ENCODE results near the gene RNF14. TPM values are rescaled to one million over a fixed set of nuclear protein-coding genes. Genes with fewer than 3 reads are reported as not detected.
"Not testable (repeated sequence)": the region's sequence is repeated elsewhere in the genome, so short reads cannot be mapped to it uniquely, and the experiment has no call there.

The RNF14 gene
- total RNA-seq, 1 experiment from 2014 or later = 41.9 TPM

GRCh38 chr5:142033632-142034567 lies 65.0 kb downstream of the RNF14 start:
- H3K9me2 ChIP-seq (replicated peaks; ENCODE audit: insufficient read depth, low read length); H3K4me2 ChIP-seq (ENCODE audit: low read depth, low read length, poor library complexity, severe bottlenecking); H3K79me2 ChIP-seq (ENCODE audit: low read length); H3K9ac ChIP-seq (ENCODE audit: low read length); H4K20me1 ChIP-seq (ENCODE audit: insufficient read depth, low read depth, low read length); H3K27ac ChIP-seq (ENCODE audit: low read length); H3K4me3 ChIP-seq (ENCODE audit: low read length); H3K36me3 ChIP-seq (ENCODE audit: insufficient read depth, low read length); H3K9me3 ChIP-seq (ENCODE audit: low read length); H3K27me3 ChIP-seq (ENCODE audit: low read length); H2AFZ ChIP-seq (ENCODE audit: low read length); H3K4me1 ChIP-seq (ENCODE audit: low read length): not testable (repeated sequence)
- DNase-seq = peak; percentile 29

GRCh38 chr5:142034994-142035393 lies 66.1 kb downstream of the RNF14 start:
- Histone ChIP-seq H3K36me3 (ENCODE audit: insufficient read depth, low read length) (no peaks in the 10 kb centered on the region), H3K27me3 (ENCODE audit: low read length) (no peaks in the 10 kb centered on the region), H3K9me2 (replicated peaks; ENCODE audit: insufficient read depth, low read length) (no peaks in the 10 kb centered on the region), H3K9ac (ENCODE audit: low read length) (no peak overlapping the region), H3K27ac (ENCODE audit: low read length) (no peak overlapping the region), H4K20me1 (ENCODE audit: insufficient read depth, low read depth, low read length) (no peaks in the 10 kb centered on the region), H3K79me2 (ENCODE audit: low read length) (no peaks in the 10 kb centered on the region), H3K4me3 (ENCODE audit: low read length) (no peak overlapping the region), H2AFZ (ENCODE audit: low read length) (no peak overlapping the region), H3K4me2 (ENCODE audit: low read depth, low read length, poor library complexity, severe bottlenecking) (no peak overlapping the region), H3K4me1 (ENCODE audit: low read length) (no peaks in the 10 kb centered on the region), H3K9me3 (ENCODE audit: low read length) (no peaks in the 10 kb centered on the region)
- DNase-seq = peak; percentile 34

- peak; percentile 0 for DNase-seq
- Histone ChIP-seq H3K36me3 (ENCODE audit: insufficient read depth, low read length) (no peaks in the 10 kb centered on the region), H3K9me3 (ENCODE audit: low read length) (no peaks in the 10 kb centered on the region), H2AFZ (ENCODE audit: low read length) (no peak overlapping the region), H3K9ac (ENCODE audit: low read length) (no peak overlapping the region), H3K4me1 (ENCODE audit: low read length) (no peaks in the 10 kb centered on the region), H3K4me2 (ENCODE audit: low read depth, low read length, poor library complexity, severe bottlenecking) (no peak overlapping the region), H3K27me3 (ENCODE audit: low read length) (no peaks in the 10 kb centered on the region), H3K79me2 (ENCODE audit: low read length) (no peaks in the 10 kb centered on the region), H3K4me3 (ENCODE audit: low read length) (no peak overlapping the region), H3K9me2 (replicated peaks; ENCODE audit: insufficient read depth, low read length) (no peaks in the 10 kb centered on the region), H3K27ac (ENCODE audit: low read length) (no peak overlapping the region), H4K20me1 (ENCODE audit: insufficient read depth, low read depth, low read length) (no peaks in the 10 kb centered on the region)
Measured at GRCh38 chr5:142036918-142037317, 68.0 kb downstream of the RNF14 start.

GRCh38 chr5:142037599-142037998 lies 68.7 kb downstream of the RNF14 start:
- DNase-seq; H3K27me3 ChIP-seq (ENCODE audit: low read length); H3K79me2 ChIP-seq (ENCODE audit: low read length): not testable (repeated sequence)

GRCh38 chr5:142038735-142039134 lies 69.8 kb downstream of the RNF14 start:
- Histone ChIP-seq H3K9me2 (replicated peaks; ENCODE audit: insufficient read depth, low read length) (no peaks in the 10 kb centered on the region), H3K9ac (ENCODE audit: low read length) (no peak overlapping the region), H3K9me3 (ENCODE audit: low read length) (no peaks in the 10 kb centered on the region), H3K27ac (ENCODE audit: low read length) (no peak overlapping the region), H3K4me2 (ENCODE audit: low read depth, low read length, poor library complexity, severe bottlenecking) (no peak overlapping the region), H3K4me1 (ENCODE audit: low read length) (no peaks in the 10 kb centered on the region), H2AFZ (ENCODE audit: low read length) (no peak overlapping the region), H3K79me2 (ENCODE audit: low read length) (no peaks in the 10 kb centered on the region), H3K27me3 (ENCODE audit: low read length) (no peaks in the 10 kb centered on the region), H3K4me3 (ENCODE audit: low read length) (no peak overlapping the region), H3K36me3 (ENCODE audit: insufficient read depth, low read length) (no peaks in the 10 kb centered on the region), H4K20me1 (ENCODE audit: insufficient read depth, low read depth, low read length) (no peaks in the 10 kb centered on the region)
- DNase-seq = no peak

More at GRCh38 chr5:142037599-142037998, 68.7 kb downstream of the RNF14 start:
- H3K4me2 ChIP-seq (ENCODE audit: low read depth, low read length, poor library complexity, severe bottlenecking); H3K9me2 ChIP-seq (replicated peaks; ENCODE audit: insufficient read depth, low read length); H3K4me3 ChIP-seq (ENCODE audit: low read length); H4K20me1 ChIP-seq (ENCODE audit: insufficient read depth, low read depth, low read length); H3K4me1 ChIP-seq (ENCODE audit: low read length); H3K27ac ChIP-seq (ENCODE audit: low read length); H3K36me3 ChIP-seq (ENCODE audit: insufficient read depth, low read length); H3K9ac ChIP-seq (ENCODE audit: low read length); H3K9me3 ChIP-seq (ENCODE audit: low read length); H2AFZ ChIP-seq (ENCODE audit: low read length): not testable (repeated sequence)

Other genes starting within 250 kb of the RNF14 start
- gene PCDH1, start 90.7 kb upstream of the RNF14 start, total RNA-seq (2014; rRNA removed; shearing (Covaris generic); ENCODE audit: low replicate concordance) = not detected in 2 replicates
- 100 and 124 TPM in 2 replicates for gene DELE1, start 45.2 kb upstream of the RNF14 start, total RNA-seq (2014; rRNA removed; shearing (Covaris generic); ENCODE audit: low replicate concordance)
- gene PCDH12, start 10.9 kb upstream of the RNF14 start, total RNA-seq (2014; rRNA removed; shearing (Covaris generic); ENCODE audit: low replicate concordance) = not detected in 2 replicates
- 45.0 and 50.5 TPM in 2 replicates for gene GNPDA1, start 43.9 kb downstream of the RNF14 start, total RNA-seq (2014; rRNA removed; shearing (Covaris generic); ENCODE audit: low replicate concordance)
- gene NDFIP1, start 139.7 kb downstream of the RNF14 start, total RNA-seq (2014; rRNA removed; shearing (Covaris generic); ENCODE audit: low replicate concordance) = 40.5 and 41.3 TPM in 2 replicates